Left lung (tissue), 10 donors: ENCODE measurements around the gene ITIH4. TPM values are rescaled to one million over a fixed set of nuclear protein-coding genes. Genes with fewer than 3 reads are reported as not detected.

Experiments used
- ATAC-seq: fragments of 200-7000 bp; cut with Tn5 transposase; one replicate; pipeline ENCODE4 v1.9.1; 2020; ENCODE audit warnings: moderate library complexity
- DNase-seq, 4 donors: peaks; one replicate each; pipeline ENCODE4 v3.0.0-alpha.2; 2013 to 2020
- H3K27ac ChIP-seq, 2 donors: fragments of 200-600 bp; sonication (generic) in 1 of 2; one replicate each; pipeline versions ENCODE4 v1.5.0 to v1.8.0; 2020 to 2021
- H3K27me3 ChIP-seq, 2 donors: fragments of 200-600 bp; sonication (generic) in 1 of 2; one replicate each; pipeline versions ENCODE4 v1.5.0 to v1.8.0; 2020 to 2021
- H3K36me3 ChIP-seq, 2 donors: fragments of 200-600 bp; sonication (generic) in 1 of 2; one replicate each; pipeline versions ENCODE4 v1.5.0 to v1.8.0; 2020 to 2021
- H3K4me1 ChIP-seq, 2 donors: fragments of 200-600 bp; one replicate each; pipeline ENCODE4 v1.8.0; 2021
- H3K4me3 ChIP-seq, 2 donors: fragments of 200-600 bp; sonication (generic) in 1 of 2; one replicate each; pipeline versions ENCODE4 v1.5.0 to v1.8.0; 2020 to 2021; ENCODE audit warnings: mild to moderate bottlenecking in 1 of 2
- H3K9me3 ChIP-seq, 2 donors: fragments of 200-600 bp; sonication (generic) in 1 of 2; one replicate each; pipeline versions ENCODE4 v1.5.0 to v1.8.0; 2020 to 2021
- intact Hi-C, 2 donors: fragments of 100-400 bp; cut with DNase I; formaldehyde crosslinking; loops; one replicate each; pipeline versions ENCODE4 v1.11.2 to v1.14.2; 2022
- polyA plus RNA-seq, 6 donors: library from polyadenylated mRNA; unstranded; fragments of 120-200 nt; gene quantifications; one replicate each; pipeline ENCODE4 v1.2.1, GENCODE V29; 2013; ENCODE audit not compliant: insufficient read length in 6 of 6
- total RNA-seq, 2 donors: library from RNA; stranded (reverse); fragmentation: NEBNext Ultra II Directional; extraction: Animal tissue kit (Norgen Biotek cat#: 25700); gene quantifications; one replicate each; pipeline ENCODE4 v1.2.1, GENCODE V29; 2021
- TF ChIP-seq, protein P1 (sequence below), 2 donors: fragments of 200-600 bp; sonication (generic) in 1 of 2; IDR thresholded peaks; one replicate each; pipeline versions ENCODE4 v1.5.0 to v1.8.0; 2021; ENCODE audit warnings: antibody characterized with exemption in 2 of 2
- donor health status: DM: no; HTN: yes; CAD: no.
- donor health status: DM: no; HTN: no; CAD: no.

ITIH4 gene
- total and polyA plus RNA-seq, 8 donors: 7.7 to 16.3 (median 9.8) TPM

DNA sequence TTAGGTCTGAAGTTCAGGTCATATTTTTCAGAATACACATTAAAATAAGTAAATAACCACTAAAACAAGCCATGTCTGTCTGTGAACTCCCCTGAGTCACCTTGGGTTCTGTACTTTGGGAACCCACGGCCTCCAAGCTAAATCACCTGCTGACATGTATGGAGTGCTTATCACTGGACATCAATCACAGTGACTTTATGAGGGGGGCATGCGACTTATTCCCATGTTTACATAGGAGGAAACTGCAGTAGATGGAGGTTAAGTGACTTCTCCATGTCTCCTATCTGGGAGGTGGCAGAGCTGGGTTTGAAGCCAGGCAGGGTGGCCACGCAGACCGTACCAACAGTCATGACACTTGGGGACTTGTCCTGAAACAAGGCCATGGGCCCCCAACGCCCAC is 8.1 kb downstream of the ITIH4 start:
- no peaks in the 10 kb centered on the region for H3K27me3 ChIP-seq

DNA sequence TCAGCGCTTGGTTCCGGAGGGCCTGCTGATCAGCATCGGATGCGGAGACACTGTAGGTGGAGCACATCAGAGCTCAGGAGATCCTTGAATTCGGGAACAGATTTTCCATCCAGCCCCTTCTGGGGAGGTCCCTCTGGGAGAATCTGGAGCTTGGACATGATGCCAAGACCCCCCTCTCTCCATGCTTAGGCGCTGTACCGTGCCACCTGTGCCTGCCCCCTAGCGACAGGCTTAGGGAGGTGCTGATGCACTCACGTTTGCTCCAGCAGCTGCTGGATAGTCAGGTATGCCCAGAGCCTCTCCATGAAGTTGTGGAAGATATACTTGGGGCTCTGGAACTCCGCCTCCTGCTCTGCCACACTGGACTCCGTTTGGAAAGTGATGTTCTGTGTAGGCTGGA is 9.7 kb downstream of the ITIH4 start:
- TF ChIP-seq, protein P1, sequence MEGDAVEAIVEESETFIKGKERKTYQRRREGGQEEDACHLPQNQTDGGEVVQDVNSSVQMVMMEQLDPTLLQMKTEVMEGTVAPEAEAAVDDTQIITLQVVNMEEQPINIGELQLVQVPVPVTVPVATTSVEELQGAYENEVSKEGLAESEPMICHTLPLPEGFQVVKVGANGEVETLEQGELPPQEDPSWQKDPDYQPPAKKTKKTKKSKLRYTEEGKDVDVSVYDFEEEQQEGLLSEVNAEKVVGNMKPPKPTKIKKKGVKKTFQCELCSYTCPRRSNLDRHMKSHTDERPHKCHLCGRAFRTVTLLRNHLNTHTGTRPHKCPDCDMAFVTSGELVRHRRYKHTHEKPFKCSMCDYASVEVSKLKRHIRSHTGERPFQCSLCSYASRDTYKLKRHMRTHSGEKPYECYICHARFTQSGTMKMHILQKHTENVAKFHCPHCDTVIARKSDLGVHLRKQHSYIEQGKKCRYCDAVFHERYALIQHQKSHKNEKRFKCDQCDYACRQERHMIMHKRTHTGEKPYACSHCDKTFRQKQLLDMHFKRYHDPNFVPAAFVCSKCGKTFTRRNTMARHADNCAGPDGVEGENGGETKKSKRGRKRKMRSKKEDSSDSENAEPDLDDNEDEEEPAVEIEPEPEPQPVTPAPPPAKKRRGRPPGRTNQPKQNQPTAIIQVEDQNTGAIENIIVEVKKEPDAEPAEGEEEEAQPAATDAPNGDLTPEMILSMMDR (IDR thresholded peaks at IDR 0.05): peak; percentile 10 to 35
- Histone ChIP-seq H3K4me1 (no peaks in the 10 kb centered on the region), H3K4me3 (no peak overlapping the region), H3K9me3 (no peaks in the 10 kb centered on the region), H3K27ac (no peak overlapping the region), H3K36me3 (peaks cover 0 to 27% of the 10 kb centered on the region in 2 donors), H3K27me3 (no peaks in the 10 kb centered on the region)
- peak; percentile 61 for ATAC-seq
- intact Hi-C loops: no loop called here
- DNase-seq: no peak

More for the DNA sequence above, 8.1 kb downstream of the ITIH4 start:
- ATAC-seq: no peak
- TF ChIP-seq, protein P1 (IDR thresholded peaks at IDR 0.05): no peak
- no peak overlapping the region for H3K27ac ChIP-seq
- H3K9me3 ChIP-seq: no peaks in the 10 kb centered on the region
- H3K36me3 ChIP-seq: peaks cover 0 to 27% of the 10 kb centered on the region in 2 donors
- no peaks in the 10 kb centered on the region for H3K4me1 ChIP-seq
- DNase-seq: no peak
- H3K4me3 ChIP-seq: no peak overlapping the region
- intact Hi-C loops: no loop called here

DNA sequence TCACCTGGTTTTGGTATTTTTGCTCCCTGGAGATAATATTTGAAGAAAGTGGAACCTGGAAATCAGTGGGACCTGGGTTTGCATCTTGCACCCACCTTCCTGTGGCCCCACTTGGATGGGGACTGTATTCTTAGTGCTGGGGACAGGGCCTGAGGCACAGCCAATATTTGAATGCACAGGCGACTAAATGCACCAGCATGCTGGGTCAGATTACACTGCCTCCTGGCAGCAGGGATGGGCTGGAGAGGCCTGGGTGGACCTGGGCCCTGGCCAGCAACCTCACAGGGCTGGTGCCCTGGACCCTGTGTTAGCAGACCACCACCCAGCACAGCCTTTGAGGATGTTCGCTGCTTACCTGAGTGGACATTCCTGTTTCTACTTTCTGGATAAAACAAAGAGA is 10.5 kb downstream of the ITIH4 start:
- peaks cover 0 to 27% of the 10 kb centered on the region in 2 donors for H3K36me3 ChIP-seq
- intact Hi-C loops: no loop called here
- no peak overlapping the region for H3K4me3 ChIP-seq
- no peaks in the 10 kb centered on the region for H3K9me3 ChIP-seq
- ATAC-seq (no peak), DNase-seq (no peak)
- H3K4me1 ChIP-seq: no peaks in the 10 kb centered on the region
- H3K27me3 ChIP-seq: no peaks in the 10 kb centered on the region
- H3K27ac ChIP-seq: no peak overlapping the region
- TF ChIP-seq, protein P1 (IDR thresholded peaks at IDR 0.05): no peak

DNA sequence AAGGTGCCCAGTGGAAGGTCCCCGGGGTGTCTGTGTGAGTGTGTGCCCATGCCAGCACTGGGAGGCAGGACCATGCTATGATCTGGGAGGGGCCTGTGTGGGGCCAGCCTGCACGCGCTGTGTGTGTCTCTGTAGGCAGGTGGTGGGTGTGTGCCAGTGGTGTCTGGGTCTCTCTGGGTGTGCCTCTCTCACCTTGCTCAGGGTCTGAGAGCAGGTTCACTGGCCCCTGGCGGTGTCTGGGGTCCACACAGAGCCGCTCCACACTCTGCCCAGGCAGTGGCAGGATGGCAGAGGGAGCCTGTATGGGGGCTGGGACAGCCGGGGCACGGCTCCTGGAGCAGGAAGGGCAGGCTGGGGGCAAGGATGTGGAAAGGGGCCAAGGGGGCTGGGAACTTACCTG is 12.6 kb downstream of the ITIH4 start:
- DNase-seq: no peak
- TF ChIP-seq, protein P1 (IDR thresholded peaks at IDR 0.05): no peak
- Histone ChIP-seq H3K27me3 (no peaks in the 10 kb centered on the region), H3K27ac (no peak overlapping the region), H3K4me1 (no peaks in the 10 kb centered on the region), H3K4me3 (no peak overlapping the region), H3K9me3 (no peaks in the 10 kb centered on the region), H3K36me3 (peaks cover 0 to 10% of the 10 kb centered on the region in 2 donors)
- no peak for ATAC-seq
- intact Hi-C loops: no loop called here

DNA sequence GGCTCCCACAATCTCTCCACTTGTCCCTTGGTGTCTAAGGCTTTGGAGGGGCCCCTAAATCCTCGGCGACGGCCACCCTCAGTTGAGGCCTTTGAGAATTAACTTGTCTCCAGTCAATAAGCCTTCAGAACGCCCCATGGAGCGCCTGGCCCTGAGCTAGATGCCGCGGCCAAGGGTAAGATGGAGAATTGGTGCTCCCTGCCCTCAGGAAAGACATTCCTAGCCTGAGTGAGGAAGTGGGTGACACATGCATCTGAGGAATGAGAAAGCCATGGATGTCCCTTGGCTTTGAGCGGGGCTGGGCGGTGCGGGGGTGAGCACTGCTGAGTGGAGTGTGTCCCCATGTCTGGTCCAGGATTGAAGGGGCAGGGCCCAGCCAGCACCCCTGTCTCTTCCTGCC is 13.3 kb downstream of the ITIH4 start:
- no peak for ATAC-seq
- no peak overlapping the region for H3K27ac ChIP-seq
- peaks cover 0 to 6% of the 10 kb centered on the region in 2 donors for H3K36me3 ChIP-seq

More for the DNA sequence above, 13.3 kb downstream of the ITIH4 start:
- TF ChIP-seq, protein P1 (IDR thresholded peaks at IDR 0.05): no peak
- no peak for DNase-seq
- H3K27me3 ChIP-seq: no peaks in the 10 kb centered on the region
- no peaks in the 10 kb centered on the region for H3K9me3 ChIP-seq
- H3K4me3 ChIP-seq: no peak overlapping the region
- H3K4me1 ChIP-seq: no peaks in the 10 kb centered on the region
- intact Hi-C loops: no loop called here
